ENCODE data around the gene GPR108. TPM values are rescaled to one million over a fixed set of nuclear protein-coding genes. Genes with fewer than 3 reads are reported as not detected.

GPR108 gene
- total RNA-seq, 1 experiment from 2014 or later, result 65.4 TPM

DNA sequence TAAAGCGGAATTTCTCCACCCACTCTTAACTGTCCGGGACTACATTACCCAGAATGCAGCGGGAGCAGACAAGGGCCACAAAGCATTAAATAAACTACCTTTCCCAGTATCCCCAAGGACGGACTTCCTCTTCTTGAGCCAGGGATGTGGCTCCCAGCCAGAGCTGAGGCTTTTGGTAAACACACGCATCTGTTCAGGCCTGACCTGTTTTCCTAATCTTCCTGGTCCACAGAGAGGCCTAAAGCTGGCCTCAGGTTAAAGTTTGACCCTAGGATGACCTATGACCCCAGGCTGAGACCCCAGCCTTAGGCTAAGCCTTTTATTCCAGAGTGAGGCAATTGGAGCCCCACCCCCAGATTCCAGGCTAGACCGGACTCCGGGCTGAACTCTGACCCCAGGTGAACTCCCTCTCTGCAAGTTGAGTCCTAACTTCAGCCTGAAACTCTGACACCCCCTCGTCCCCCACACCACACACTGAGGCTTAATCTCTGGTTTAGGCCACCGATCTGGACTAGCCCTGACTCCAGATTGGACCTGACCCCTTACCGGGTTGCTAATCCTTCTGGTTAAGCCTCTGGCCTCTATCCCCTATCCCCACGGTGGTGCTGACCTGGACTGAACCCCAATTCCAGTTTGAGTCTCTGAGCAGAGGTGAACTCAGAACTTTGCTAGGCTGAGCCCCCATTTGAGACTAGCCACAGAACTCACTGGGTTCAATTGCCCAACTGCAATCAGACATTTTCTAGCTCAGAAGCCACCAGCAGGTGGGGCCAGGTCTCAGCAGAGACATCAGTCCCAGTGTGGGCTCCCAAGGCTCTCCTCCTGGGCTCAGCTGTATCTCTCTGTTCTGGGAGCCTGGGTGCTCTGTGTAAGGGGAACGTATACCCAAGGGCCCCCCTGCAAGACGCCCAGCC lies 750 bp upstream of the GPR108 start:
- DNase-seq (ENCODE audit: low spot score), result peak; percentile 85

DNA sequence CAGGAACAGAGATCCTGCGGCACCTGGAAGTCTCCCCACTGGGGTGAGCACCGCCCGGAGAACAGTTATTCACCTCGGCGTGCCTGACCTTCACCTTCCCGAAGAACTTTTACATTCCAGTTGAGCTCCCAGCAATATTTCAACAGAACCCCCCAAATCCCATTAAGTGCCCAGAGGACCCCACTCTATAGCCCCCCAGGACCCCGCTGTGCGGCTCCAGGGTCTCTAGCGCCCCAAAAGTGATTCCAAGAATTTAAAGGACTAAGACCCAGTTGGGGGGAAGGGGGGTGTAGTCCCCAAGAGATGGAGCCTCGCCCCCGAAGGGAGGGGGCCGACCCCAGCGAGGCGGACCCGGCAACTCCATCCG lies 480 bp downstream of the GPR108 start:
- DNase-seq (ENCODE audit: low spot score), result no peak

DNA sequence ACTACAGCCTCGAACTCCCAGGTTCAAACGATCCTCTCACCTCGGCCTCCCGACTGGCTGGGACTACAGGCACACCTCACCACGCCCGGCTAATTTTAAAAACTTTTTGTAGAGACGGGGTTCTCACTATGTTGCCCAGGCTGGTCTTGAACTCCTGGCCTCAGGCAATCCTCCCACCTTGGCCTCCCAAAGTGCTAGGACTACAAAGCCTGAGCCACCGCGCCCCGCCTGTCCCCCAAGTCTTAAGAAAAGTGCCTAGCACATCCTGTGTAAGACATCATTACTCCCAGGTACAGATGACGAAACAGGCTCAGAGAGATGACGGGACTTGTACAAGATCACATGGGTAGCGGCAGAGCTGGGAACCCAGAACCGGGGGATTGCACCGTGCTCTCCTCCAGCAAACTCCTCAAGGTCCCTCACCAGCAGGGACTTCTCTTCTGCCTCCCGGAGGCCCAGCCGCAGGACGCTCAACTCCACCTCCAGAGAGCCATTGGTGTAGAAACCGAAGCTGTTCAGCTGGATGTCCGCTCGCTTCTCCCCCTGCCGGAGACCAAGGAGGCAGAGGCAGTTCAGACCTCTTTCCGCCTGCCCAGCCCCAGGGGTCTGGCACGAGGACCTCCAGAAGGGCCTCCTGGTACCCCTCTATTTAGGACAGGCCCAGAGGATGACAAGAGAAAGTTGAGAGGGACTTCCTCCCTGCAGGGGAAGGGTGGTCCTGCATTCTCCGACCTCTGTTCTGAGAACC lies 1.0 kb downstream of the GPR108 start:
- peak; percentile 91 for DNase-seq (ENCODE audit: low spot score)

DNA sequence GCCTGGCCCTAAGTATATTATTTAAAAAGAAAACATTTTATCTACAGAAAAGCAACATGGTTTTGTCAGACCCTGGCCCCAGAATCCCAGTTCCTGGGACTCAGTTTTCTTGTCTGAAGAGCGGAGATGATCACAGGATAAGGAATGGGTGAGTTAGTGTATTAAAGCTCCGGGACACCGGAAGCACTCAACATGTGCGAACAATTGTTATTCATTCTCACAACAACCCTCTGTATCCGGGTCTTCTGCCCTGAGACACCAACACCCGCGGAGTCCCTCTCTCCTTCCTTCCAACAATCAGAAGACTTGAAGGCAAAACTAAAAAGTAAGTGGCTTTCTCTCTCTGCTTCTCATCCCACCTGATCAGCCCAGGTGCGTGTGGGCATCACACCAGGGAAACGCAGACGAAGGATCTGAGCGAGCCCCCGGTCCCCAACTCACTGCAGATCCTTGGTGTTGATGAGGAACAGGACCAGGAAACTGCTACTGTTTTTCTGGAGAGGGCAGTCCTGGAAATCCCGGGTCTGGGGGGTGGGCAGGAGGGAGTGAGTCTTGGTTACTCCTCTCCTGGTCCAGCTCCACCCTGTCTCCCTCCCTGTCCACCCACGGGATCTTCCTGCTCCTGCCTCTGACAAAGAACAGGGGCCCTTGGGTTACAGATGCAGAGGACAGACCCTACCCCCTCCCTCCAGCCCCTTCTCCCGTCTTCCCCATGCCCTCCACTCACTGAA lies 2.0 kb downstream of the GPR108 start:
- no peak for DNase-seq (ENCODE audit: low spot score)

DNA sequence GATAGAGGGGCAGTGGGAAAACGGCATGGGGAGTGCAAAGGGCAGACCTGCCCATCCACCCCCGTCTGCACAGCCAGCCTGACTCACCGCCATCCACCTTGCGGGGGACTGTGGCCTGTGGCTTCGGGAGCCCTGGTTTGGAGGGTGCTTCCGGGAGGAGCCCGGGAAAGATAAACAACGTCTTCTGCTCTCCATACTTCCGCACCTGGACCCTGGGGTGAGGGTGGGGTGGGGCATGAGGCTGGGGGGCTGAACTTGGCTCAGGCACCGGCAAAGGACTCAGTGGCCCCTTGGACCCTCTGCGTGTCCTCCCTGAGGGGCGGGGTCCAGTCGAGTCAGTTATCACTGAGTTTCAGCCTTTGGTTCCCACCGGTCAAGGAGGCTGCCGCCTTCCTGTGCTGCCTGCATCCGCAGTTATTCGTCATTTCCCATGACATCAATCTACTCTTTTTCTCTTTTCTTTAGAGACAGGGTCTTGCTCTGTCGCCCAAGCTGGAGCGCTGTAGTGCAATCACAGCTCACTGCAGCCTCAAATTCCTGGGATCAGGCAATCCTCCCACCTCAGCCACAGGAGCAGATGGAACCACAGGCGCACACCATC lies 3.2 kb downstream of the GPR108 start:
- DNase-seq (ENCODE audit: low spot score), result no peak

DNA sequence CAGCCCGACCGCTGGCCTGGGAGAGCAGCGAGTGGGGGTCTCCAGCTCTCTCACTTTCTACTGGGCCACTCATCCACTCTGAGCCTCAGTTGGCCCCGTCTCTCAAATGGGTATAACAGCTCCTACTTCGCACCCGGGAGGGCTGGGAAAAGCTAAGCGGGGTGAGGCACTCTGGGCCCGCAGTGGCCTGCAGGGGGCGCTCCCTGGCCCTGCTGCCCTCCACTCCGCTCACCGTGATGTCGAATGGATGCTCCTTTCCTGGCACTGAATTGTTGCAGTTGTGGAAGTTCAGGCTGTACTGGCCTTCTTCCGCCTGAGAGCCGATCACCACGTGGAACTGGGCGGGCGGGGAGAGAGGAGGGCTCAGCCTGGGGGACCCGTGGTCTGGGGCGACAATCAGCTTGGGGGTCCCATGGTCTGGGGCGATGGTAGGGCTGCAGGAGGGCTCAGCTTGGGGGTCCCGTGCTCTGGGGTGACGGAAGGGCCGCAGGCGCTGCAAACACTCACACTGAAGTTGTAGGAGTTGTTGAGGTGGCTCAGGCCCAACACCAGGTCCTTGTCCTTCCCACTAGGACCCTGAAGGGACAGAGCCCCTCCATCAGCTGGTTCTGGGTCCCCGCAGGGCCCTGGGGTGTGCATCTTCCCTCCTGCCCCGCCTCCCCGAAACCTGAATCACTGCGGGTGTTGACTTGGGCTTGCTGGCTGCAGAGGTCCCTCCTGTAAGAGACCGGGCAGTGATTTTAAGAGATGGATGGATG lies 3.9 kb downstream of the GPR108 start:
- DNase-seq (ENCODE audit: low spot score), result no peak

DNA sequence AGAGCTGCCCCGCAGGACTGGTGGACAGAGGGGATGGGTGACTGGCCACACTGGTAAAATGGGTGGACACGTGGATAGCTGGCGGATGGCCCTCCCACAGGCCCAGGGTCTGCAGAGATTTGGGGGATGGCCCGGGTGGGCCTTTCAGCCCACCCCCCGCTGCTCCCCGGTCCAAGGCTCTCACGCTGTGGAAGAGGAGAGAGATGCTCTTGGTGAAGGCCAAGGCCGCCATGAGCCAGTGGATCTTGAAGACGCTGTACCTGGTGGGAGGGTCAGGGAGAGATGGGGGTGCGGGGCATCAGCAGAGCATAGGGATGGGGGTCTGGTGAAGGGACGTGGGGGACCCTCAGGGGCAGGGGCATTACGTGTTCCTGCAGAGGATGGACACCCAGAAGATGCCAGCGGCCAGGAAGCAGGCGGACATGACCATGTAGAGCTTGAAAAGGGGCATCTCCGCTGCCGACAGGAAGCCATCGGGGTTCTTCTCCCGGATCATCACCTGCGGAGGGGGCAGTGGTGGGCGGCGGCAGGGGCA lies 4.5 kb downstream of the GPR108 start:
- DNase-seq (ENCODE audit: low spot score), result no peak

DNA sequence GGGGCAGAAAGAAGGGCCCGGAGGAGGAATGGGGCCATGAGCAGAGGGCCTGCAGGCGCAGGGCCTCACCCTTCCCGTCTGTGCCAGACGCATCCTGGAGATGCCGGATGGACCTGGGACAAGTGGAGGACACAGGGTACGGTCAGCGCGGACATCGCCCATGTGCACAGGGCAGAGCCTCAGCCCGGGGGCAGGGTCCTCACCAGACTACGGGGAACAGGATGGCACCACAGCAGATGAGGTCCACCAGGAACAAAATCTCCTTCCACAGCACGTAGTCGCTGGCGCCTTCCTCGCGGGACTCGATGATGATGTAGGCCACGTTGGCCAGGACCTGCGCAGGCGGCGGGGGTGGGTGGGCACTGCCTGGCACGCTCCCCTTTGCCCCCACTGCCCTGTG lies 5.6 kb downstream of the GPR108 start:
- DNase-seq (ENCODE audit: low spot score), result no peak

DNA sequence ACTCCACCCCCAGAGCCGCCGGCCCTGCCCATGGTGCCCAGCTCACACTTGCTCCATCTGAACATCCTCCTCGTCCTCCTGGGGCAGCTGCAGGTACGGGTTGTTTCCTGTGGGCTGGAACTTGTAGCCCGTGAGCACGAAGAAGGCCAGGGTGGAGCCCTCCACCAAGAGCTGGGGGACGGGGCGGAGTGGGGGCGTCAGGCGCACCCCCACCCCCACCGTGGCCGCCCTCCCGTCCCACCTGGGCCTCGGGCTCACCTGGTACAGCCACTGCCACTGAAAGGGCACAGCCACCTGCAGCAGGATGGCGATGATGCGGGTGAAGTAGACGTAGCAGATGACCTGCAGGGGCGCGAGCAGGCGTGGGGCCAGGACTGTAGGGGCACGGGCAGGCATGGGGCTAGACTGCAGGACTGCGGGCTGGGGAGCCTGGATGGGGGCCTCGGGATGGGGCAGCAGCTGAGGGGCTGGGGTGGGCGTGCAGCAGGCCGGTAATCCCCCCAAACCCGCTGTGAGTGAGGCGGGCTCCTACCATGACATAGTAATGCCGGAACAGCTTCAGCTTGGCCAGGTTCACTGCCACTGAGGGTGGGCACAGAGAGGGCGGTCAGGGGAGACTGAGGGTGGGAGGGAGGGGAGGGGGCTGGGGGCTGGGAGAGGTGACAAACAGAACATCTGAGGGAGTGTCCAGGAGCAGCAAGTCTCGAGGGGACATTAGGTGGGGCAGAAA lies 6.3 kb downstream of the GPR108 start:
- DNase-seq (ENCODE audit: low spot score), result no peak

DNA sequence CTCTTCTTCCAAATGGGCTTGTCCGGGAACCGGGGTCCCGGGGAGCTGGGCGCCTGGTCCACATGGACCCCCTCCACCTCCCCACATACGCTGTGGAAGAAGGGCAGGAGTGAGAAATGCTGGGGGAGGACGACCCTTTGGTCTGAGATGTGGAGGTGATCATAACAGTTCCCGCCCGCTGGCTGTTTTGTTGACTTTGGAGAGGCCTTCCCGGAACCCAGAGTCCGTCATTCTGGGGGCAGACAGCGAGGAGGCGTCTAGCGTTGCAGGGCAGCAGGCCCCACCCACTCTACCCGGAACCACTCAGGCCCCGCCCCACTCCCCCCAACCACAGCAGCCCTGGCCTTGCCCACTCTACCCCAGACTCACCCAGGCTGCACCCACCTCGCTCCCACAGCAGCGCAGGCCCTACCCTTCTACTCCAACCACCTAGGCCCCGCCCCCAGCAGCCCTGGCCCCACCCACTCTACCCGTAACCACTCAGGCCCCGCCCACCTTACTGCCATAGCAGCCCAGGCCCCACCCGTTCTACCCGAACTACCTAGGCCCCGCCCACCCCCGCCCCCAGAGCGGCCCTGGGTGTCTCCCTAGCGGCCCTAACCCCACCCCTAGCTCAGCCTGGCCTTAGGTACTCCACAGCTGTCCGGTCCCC lies 7.1 kb downstream of the GPR108 start:
- peak; percentile 26 for DNase-seq (ENCODE audit: low spot score)

DNA sequence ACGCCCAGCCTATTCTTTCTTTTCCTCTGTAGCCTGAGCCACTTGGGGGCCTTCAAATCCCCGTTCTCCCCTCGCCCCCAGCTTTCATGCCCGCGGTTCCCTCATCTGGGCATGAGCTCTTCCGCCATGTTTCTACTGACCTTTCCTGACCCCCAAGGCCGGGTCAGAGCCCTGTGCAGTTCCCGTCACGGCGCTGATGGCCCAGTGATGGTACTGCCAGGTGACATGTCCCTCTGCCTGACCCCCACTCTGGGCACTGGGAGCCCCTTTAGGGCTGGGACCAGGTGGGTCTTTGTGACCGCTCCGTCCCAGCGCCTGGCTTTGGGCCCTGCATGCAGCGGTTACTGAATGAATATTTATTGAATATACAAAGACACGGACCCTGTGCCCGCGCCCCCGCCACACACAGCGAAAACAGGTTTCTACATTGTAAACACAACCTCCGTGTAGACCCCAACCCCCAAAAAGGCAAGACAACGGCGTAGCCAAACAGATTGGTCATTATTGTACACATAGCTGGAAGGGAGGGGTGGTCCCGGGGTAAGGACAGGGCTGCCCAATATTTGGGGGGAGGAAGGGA lies 7.7 kb downstream of the GPR108 start:
- no peak for DNase-seq (ENCODE audit: low spot score)

DNA sequence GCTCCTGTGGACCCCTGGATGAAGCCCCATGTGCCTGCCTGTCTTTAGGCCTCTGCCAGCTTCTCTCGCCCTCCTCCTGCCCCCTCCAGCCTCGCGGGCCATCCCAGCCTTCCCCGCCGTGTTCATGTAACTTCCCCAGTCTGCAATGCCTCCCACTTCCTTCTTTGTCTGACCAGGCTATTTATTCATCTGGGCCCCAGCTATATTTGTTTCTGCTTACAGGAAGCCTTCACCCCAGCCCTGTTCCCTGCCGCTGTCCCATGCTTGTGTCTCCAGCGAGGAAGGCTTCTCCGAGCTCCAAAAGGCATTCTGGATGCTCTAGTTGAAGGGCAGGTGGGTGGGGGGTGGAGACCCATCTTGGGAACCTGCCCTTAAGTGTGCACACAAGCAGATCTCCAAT lies 9.0 kb downstream of the GPR108 start:
- DNase-seq (ENCODE audit: low spot score), result no peak

DNA sequence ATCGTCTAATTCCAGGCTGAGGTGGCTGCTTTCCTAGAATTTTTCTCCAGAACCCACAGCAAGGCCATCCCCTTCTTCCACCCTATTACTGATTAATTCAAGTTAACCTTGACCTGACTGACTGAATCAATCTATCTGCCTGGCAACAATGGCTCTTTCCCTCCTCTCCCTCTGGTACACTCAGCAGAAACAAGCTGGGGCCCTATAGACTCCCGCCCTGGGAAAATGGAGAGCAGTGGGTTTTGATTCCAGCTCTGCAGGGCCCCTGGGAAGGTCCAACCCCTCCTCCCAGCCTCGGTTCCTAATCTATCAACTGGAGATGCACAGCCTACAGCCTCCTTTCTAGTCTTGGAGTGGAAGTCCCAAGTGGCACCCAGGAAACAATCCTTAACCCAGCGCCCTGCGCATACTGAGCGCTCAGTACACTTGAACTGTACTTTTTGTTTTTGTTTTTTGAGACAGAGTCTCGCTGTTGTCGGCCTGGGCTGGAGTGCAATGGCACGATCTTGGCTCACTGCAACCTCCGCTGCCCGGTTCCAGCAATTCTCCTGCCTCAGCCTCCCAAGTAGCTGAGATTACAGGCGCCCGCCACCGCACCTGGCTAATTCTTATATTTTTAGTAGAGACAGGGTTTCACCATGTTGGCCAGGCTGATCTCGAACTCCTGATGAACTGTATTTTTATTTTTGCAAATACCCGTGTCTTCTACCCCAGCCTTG lies 11.7 kb downstream of the GPR108 start:
- DNase-seq (ENCODE audit: low spot score), result no peak

DNA sequence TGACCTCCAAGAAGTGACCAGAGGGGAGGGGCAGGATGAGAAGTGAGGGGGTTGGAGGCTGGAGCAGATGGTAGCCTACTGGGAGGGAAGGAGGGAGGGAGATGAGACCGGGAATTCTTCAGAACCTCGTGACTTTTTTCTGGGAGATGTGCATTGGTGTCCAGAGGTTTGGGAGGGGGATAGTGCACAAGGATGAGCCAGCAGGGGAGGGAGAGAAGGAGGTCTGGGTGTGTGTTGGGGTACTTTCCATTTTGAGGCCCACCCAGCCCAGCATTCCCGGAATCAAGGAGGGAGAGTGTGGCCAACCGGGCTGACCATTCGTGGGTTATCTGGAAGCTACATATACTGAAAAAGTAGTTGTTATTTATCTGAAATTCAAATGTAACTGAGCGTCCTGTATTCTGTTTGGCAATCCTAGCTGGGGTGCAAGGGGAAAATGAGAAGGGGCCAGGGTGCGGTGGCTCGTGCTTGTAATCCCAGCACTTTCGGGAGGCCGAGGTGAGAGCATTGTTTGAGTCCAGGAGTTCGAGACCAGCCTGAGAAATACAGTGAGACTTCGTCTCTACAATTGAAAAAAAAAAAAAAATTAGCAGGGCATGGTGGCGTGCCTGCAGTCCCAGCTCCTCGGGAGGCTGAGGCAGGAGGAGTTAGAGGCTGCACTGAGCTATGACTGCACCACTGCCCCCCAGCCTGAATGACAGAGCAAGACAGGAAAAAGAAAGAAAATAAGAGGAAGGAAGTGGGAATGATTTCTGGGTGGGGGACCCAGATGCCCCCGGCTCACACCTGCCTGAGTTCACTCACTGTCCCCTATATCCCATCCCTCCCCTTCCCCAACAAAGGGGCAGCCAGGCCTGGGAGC lies 12.5 kb downstream of the GPR108 start:
- no peak for DNase-seq (ENCODE audit: low spot score)

DNA sequence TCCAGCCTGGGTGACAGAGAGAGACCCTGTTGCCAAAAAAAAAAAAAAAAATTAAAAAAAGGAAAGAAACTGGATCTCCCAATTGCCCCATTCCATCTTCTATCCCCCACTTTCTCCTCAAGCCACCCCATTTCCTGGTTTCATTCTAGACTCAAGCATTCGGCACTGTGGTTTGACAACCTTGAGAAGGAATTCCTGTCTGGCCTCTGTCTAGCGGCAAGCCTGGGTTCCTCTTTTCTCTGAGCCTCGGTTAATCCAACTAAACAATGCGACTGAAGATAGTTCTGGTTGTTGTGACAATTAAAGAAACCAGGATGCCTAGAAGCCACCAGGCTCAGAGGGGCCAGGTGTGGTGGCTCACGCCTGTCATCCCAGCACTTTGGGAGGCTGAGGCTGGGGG lies 13.6 kb downstream of the GPR108 start:
- DNase-seq (ENCODE audit: low spot score), result no peak

DNA sequence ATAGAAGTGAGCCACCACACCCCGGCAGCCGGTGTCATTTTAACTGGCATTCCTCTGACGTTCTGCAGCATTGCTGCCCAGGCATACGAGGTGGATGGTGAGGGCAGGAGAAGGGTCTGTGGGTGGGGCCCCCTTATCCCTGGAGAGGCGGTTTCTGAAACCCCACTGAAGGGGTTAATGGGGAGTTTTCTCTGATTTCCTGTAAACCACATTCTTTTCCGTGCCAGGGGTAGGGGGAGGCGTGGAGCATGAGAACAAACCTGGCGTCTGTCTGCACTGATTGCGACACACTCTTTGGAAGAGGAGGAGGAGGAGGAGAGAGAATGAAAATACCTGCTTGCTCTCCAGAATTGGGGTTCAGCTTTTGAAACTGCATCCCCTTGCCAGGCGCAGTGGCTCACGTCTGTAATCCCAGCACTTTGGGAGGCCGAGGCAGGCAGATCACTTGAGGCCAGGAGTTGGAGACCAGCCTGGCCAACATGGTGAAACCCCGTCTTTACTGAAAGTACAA lies 14.2 kb downstream of the GPR108 start:
- peak; percentile 77 for DNase-seq (ENCODE audit: low spot score)

DNA sequence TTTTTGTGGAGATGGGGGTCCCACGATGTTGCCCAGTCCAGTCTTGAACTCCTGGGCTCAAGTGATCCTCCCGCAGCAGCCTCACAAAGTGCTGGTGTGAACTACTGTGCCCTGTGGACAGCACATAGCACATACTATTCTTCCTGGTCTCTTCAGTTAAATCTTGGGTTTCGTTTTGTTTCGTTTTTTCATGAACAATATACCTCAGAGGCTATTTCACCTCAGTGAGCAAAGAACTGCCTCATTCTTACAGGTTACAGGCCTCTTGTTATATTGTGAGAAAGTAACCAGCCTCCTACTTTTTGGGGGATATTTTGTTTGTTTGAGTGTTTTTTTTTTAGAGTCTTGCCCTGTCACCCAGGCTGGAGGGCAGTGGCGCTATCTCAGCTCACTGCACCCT lies 15.6 kb downstream of the GPR108 start:
- no peak for DNase-seq (ENCODE audit: low spot score)

DNA sequence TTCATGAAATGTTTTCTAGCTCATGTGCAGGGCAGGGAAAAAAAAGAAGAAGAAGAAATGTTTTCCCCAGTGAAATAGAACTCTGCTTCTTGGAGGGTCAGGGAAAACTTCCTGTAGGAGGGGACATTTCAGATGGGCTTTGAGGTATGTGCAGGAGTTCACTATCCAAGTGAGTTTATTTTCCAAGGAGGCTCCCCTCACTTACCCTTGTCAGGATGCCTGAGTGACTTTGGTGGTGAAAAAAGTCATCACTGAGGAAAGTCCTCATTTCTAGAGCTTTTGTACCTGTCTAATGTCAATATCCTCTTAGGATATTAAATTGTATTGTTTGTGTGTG lies 16.3 kb downstream of the GPR108 start:
- no peak for DNase-seq (ENCODE audit: low spot score)

Data from H4 (cell line).